GM23338 (cell line): Measurements from ENCODE around the gene GABBR1. TPM values are rescaled to one million over a fixed set of nuclear protein-coding genes. Genes with fewer than 3 reads are reported as not detected.
"Not testable (repeated sequence)": the region's sequence is repeated elsewhere in the genome, so short reads cannot be mapped to it uniquely, and the experiment has no call there.

ENCODE experiments used
- ATAC-seq: fragments of 200-7000 bp; cut with Tn5 transposase; 3 replicates; pipeline ENCODE4 v1.9.1; 2020
- DNase-seq: peaks from one replicate; pipeline ENCODE4 v3.0.0-alpha.2; 2015; ENCODE audit warnings: low spot score
- H2AFZ ChIP-seq: fragments of 200-600 bp; sonication (generic); 2 replicates; pipeline ENCODE4 v1.8.0; 2016; ENCODE audit warnings: antibody characterized with exemption, mild to moderate bottlenecking, moderate library complexity
- H3F3A ChIP-seq: fragments of 200-600 bp; sonication (generic); replicated peaks from 2 replicates; pipeline ENCODE4 v1.8.0; 2017; ENCODE audit warnings: antibody characterized with exemption, mixed run types, low read depth
- H3K27ac ChIP-seq: fragments of 200-600 bp; sonication (generic); 2 replicates; pipeline ENCODE4 v1.6.1; 2016; ENCODE audit warnings: low read depth
- H3K27me3 ChIP-seq: fragments of 200-600 bp; sonication (generic); 2 replicates; pipeline ENCODE4 v1.8.0; 2016; ENCODE audit warnings: mild to moderate bottlenecking, mixed run types, moderate library complexity; ENCODE audit not compliant: insufficient read depth
- H3K36me3 ChIP-seq: fragments of 200-600 bp; sonication (generic); 2 replicates; pipeline ENCODE4 v1.8.0; 2016; ENCODE audit warnings: mild to moderate bottlenecking; ENCODE audit not compliant: insufficient read depth
- H3K4me1 ChIP-seq: fragments of 200-600 bp; sonication (generic); 2 replicates; pipeline ENCODE4 v1.8.0; 2016; ENCODE audit warnings: mild to moderate bottlenecking, moderate library complexity; ENCODE audit not compliant: insufficient read depth
- H3K4me2 ChIP-seq: fragments of 200-600 bp; sonication (generic); 2 replicates; pipeline ENCODE4 v1.7.1; 2017; ENCODE audit warnings: mixed run types
- H3K4me3 ChIP-seq: fragments of 200-600 bp; sonication (generic); 2 replicates; pipeline ENCODE4 v1.6.1; 2016; ENCODE audit warnings: mixed run types
- H3K79me2 ChIP-seq: fragments of 200-600 bp; sonication (generic); replicated peaks from 2 replicates; pipeline ENCODE4 v1.8.0; 2017; ENCODE audit warnings: mild to moderate bottlenecking; ENCODE audit not compliant: insufficient read depth
- H3K9me2 ChIP-seq: fragments of 200-600 bp; sonication (generic); 2 replicates; pipeline ENCODE4 v1.8.0; 2017; ENCODE audit not compliant: insufficient read depth
- H4K20me1 ChIP-seq: fragments of 200-600 bp; sonication (generic); replicated peaks from 2 replicates; pipeline ENCODE4 v1.8.0; 2017; ENCODE audit warnings: mild to moderate bottlenecking; ENCODE audit not compliant: insufficient read depth
- H3K27ac Mint-ChIP-seq: 2 replicates; pipeline ENCODE4 v1.8.0; 2020; ENCODE audit warnings: inconsistent platforms, mild to moderate bottlenecking, moderate library complexity, mixed read lengths
- H3K27me3 Mint-ChIP-seq: 3 replicates; pipeline ENCODE4 v1.8.0; 2022; ENCODE audit warnings: low read depth, mild to moderate bottlenecking, moderate library complexity, mixed read lengths, inconsistent platforms; ENCODE audit not compliant: insufficient read depth, poor library complexity
- H3K36me3 Mint-ChIP-seq: 3 replicates; pipeline ENCODE4 v1.8.0; 2021; ENCODE audit warnings: low read depth, mild to moderate bottlenecking, inconsistent platforms, moderate library complexity, mixed read lengths
- H3K4me1 Mint-ChIP-seq: 3 replicates; pipeline ENCODE4 v1.8.0; 2020; ENCODE audit warnings: mild to moderate bottlenecking, inconsistent platforms, mixed read lengths
- H3K4me3 Mint-ChIP-seq: 3 replicates; pipeline ENCODE4 v1.8.0; 2021; ENCODE audit warnings: moderate library complexity, mild to moderate bottlenecking, inconsistent platforms, mixed read lengths
- H3K9me3 Mint-ChIP-seq: 3 replicates; pipeline ENCODE4 v1.8.0; 2020; ENCODE audit warnings: moderate library complexity, mild to moderate bottlenecking, inconsistent platforms, mixed read lengths
- CREB1 ChIP-seq: fragments of 250-450 bp; sonication (Bioruptor Pico); IDR thresholded peaks from 2 replicates; pipeline ENCODE4 v1.5.0; 2020; ENCODE audit warnings: low read depth, mild to moderate bottlenecking, moderate library complexity
- EZH2phosphoT487 ChIP-seq: fragments of 200-600 bp; sonication (generic); IDR thresholded peaks from one replicate; pipeline ENCODE4 v1.8.1; 2018; ENCODE audit warnings: antibody characterized with exemption; ENCODE audit not compliant: unreplicated experiment
- JUNB ChIP-seq: IDR thresholded peaks from one replicate; pipeline ENCODE4 v1.6.1; 2016; ENCODE audit warnings: antibody characterized with exemption; ENCODE audit not compliant: unreplicated experiment
- NANOG ChIP-seq: IDR thresholded peaks from 2 replicates; pipeline ENCODE4 v1.6.1; 2016; ENCODE audit warnings: antibody characterized with exemption, borderline replicate concordance
- POLR2AphosphoS5 ChIP-seq: IDR thresholded peaks from 2 replicates; pipeline ENCODE4 v1.6.1; 2016; ENCODE audit warnings: antibody characterized with exemption, low read depth
- polyA plus RNA-seq: library from polyadenylated mRNA; unstranded; fragments of >200 nt; fragmentation: Nextera tagmentation; extraction: Ambion mirVana; gene quantifications from 2 replicates; pipeline ENCODE4 v1.2.1, GENCODE V29; 2016
- total RNA-seq: library from RNA; depleted of rRNA; stranded (reverse); fragments of >200 nt; shearing (Covaris generic); gene quantifications from 2 replicates; pipeline ENCODE4 v1.2.3, GENCODE V29; 2014
- TF ChIP-seq, protein P1 (sequence below): fragments of 250-450 bp; sonication (Bioruptor Pico); IDR thresholded peaks from 2 replicates; pipeline ENCODE4 v1.5.0; 2020; ENCODE audit warnings: mild to moderate bottlenecking, moderate library complexity
- TF ChIP-seq, protein P2 (sequence below): IDR thresholded peaks from 2 replicates; pipeline ENCODE4 v1.6.1; 2016; ENCODE audit warnings: antibody characterized with exemption

Gene GABBR1
- total and polyA plus RNA-seq, 2 experiments from 2014 or later: 42.8 to 78.9 TPM

DNA sequence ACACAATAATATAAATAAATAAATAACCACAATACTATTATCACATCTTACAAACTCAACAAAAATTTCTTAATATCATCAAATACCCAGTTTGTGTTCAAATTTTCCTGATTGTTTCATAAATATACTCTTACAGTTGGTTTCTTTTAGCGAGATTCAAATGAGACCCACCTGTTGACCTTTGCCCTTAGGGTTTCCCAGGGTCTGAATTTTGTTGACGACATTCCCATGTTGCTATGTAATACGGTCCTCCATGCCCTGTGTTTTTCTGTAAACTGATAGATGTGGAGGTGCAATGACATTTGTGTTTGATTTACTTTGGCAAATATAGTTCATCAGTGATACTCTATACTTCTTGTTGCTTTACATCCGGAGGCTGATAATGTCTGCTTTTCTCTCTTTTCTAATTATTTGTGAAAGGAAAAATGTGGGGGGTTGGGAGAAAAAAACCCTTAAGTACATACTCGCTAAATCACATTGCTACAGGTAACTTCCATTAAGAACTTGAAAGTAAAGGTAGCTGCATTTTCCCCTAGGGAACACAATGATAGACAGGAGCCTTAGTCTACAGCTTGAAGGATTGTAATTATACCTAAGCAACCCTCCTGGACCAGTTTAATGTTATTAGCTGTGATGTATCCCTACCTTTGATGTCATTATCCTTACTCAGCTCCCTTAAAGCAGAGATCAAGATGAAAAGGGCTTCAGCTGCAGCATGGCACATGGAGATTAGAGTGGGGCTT, 30.5 kb upstream of the GABBR1 start (continued):
- TF ChIP-seq, protein P1, sequence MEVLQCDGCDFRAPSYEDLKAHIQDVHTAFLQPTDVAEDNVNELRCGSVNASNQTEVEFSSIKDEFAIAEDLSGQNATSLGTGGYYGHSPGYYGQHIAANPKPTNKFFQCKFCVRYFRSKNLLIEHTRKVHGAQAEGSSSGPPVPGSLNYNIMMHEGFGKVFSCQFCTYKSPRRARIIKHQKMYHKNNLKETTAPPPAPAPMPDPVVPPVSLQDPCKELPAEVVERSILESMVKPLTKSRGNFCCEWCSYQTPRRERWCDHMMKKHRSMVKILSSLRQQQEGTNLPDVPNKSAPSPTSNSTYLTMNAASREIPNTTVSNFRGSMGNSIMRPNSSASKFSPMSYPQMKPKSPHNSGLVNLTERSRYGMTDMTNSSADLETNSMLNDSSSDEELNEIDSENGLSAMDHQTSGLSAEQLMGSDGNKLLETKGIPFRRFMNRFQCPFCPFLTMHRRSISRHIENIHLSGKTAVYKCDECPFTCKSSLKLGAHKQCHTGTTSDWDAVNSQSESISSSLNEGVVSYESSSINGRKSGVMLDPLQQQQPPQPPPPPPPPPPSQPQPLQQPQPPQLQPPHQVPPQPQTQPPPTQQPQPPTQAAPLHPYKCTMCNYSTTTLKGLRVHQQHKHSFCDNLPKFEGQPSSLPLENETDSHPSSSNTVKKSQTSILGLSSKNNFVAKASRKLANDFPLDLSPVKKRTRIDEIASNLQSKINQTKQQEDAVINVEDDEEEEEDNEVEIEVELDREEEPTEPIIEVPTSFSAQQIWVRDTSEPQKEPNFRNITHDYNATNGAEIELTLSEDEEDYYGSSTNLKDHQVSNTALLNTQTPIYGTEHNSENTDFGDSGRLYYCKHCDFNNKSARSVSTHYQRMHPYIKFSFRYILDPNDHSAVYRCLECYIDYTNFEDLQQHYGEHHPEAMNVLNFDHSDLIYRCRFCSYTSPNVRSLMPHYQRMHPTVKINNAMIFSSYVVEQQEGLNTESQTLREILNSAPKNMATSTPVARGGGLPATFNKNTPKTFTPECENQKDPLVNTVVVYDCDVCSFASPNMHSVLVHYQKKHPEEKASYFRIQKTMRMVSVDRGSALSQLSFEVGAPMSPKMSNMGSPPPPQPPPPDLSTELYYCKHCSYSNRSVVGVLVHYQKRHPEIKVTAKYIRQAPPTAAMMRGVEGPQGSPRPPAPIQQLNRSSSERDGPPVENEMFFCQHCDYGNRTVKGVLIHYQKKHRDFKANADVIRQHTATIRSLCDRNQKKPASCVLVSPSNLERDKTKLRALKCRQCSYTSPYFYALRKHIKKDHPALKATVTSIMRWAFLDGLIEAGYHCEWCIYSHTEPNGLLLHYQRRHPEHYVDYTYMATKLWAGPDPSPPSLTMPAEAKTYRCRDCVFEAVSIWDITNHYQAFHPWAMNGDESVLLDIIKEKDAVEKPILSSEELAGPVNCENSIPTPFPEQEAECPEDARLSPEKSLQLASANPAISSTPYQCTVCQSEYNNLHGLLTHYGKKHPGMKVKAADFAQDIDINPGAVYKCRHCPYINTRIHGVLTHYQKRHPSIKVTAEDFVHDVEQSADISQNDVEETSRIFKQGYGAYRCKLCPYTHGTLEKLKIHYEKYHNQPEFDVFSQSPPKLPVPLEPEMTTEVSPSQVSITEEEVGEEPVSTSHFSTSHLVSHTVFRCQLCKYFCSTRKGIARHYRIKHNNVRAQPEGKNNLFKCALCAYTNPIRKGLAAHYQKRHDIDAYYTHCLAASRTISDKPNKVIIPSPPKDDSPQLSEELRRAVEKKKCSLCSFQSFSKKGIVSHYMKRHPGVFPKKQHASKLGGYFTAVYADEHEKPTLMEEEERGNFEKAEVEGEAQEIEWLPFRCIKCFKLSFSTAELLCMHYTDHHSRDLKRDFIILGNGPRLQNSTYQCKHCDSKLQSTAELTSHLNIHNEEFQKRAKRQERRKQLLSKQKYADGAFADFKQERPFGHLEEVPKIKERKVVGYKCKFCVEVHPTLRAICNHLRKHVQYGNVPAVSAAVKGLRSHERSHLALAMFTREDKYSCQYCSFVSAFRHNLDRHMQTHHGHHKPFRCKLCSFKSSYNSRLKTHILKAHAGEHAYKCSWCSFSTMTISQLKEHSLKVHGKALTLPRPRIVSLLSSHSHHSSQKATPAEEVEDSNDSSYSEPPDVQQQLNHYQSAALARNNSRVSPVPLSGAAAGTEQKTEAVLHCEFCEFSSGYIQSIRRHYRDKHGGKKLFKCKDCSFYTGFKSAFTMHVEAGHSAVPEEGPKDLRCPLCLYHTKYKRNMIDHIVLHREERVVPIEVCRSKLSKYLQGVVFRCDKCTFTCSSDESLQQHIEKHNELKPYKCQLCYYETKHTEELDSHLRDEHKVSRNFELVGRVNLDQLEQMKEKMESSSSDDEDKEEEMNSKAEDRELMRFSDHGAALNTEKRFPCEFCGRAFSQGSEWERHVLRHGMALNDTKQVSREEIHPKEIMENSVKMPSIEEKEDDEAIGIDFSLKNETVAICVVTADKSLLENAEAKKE (CRISPR knock-in tag): no peak
- TF ChIP-seq POLR2AphosphoS5: no peak
- no peak for TF ChIP-seq EZH2phosphoT487
- no peak for TF ChIP-seq JUNB
- no peak for TF ChIP-seq CREB1 (CRISPR knock-in tag)

DNA sequence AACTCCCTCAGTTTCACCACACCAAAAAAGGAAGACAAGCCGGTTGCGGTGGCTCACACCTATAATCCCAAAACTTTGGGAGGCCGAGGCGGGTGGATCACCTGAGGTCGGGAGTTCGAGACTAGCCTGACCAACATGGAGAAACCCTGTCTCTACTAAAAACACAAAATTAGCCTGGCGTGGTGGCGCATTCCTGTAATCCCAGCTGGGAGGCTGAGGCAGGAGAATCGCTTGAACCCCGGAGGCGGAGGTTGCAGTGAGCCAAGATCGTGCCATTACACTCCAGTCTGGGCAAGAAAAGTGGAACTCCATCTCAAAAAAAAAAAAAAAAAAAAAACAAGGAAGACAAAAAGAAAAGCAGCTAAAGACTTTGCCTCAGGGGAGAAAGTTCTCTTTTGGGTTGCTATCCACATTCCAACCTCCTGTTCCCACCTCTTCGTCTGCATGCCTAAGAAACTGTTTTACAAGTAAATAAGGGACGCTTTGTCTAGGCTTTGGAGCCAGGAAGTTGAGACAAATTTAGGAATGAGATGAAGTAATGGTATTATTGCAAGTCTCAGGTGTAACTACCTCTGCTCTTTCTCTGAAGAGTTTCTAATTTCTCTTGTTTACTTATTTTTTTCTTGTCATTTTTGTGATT, 28.6 kb upstream of the GABBR1 start:
- H3K4me3 Mint-ChIP-seq: peak overlapping the region; percentile 16; the same call in 2 of the 3 replicates

More for the DNA sequence above, 28.6 kb upstream of the GABBR1 start:
- Histone ChIP-seq H3K27ac (peak overlapping the region; percentile 98), H3K4me1 (peaks cover 28% of the 10 kb centered on the region), H3K4me2 (0 out of 2 replicates have a peak overlapping the region, but pooled peaks have one; percentile 8)
- H3K36me3 ChIP-seq, H3K27me3 ChIP-seq, H3K79me2 ChIP-seq, H3K4me3 ChIP-seq, H3K9me2 ChIP-seq, H2AFZ ChIP-seq, H3K9me3 Mint-ChIP-seq, H4K20me1 ChIP-seq, H3K36me3 Mint-ChIP-seq, H3F3A ChIP-seq: not testable (repeated sequence)
- TF ChIP-seq, protein P2, sequence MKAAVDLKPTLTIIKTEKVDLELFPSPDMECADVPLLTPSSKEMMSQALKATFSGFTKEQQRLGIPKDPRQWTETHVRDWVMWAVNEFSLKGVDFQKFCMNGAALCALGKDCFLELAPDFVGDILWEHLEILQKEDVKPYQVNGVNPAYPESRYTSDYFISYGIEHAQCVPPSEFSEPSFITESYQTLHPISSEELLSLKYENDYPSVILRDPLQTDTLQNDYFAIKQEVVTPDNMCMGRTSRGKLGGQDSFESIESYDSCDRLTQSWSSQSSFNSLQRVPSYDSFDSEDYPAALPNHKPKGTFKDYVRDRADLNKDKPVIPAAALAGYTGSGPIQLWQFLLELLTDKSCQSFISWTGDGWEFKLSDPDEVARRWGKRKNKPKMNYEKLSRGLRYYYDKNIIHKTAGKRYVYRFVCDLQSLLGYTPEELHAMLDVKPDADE: peak; percentile 63
- TF ChIP-seq NANOG: peak; percentile 71; the same call in 1 of the 2 replicates
- H3K27ac Mint-ChIP-seq: peak overlapping the region; percentile 97
- ATAC-seq (peak; percentile 85), DNase-seq (peak; percentile 98)
- H3K4me1 Mint-ChIP-seq: peaks cover 50% of the 10 kb centered on the region
- H3K27me3 Mint-ChIP-seq: peaks cover 15% of the 10 kb centered on the region
